ENCODE measurements around the gene RBL2.
"Not testable (repeated sequence)": the region's sequence is repeated elsewhere in the genome, so short reads cannot be mapped to it uniquely, and the experiment has no call there.

RBL2 gene

GRCh38 chr16:53537626-53538025 lies 103.4 kb downstream of the RBL2 start:
- no peak for DNase-seq (ENCODE audit: low spot score)

- DNase-seq (ENCODE audit: low spot score): not testable (repeated sequence)
These were observed 105.1 kb downstream of the RBL2 start for GRCh38 chr16:53539346-53539745.

GRCh38 chr16:53539759-53540718 lies 105.8 kb downstream of the RBL2 start:
- DNase-seq (ENCODE audit: low spot score): not testable (repeated sequence)
